ENCODE data around the gene ANP32E. TPM values are rescaled to one million over a fixed set of nuclear protein-coding genes. Genes with fewer than 3 reads are reported as not detected.

Gene ANP32E
- total and polyA plus RNA-seq, 2 of the 13 experiments (the other 11 are each of a cell fraction or from before 2014, with no cell fraction given), result 10.3 to 53.0 TPM

- ChIA-PET CTCF (ENCODE audit: low intra/inter-chr PET ratio, low total read pairs) (interaction anchor here (1.3 to 2.9 kb wide), 2 partner anchors 24 to 26 kb away, joined by 3 to 45 read pairs; partner anchors contain the start of gene CA14), POLR2A (interaction anchor here (2.3 kb wide), 2 partner anchors 24 to 26 kb away, joined by 16 to 24 read pairs; partner anchors contain the start of gene CA14)
- 84% methylated on average over 46 of the region's 46 CpGs for WGBS (ENCODE audit: low lambda C conversion rate)
- H3K79me2 ChIP-seq (ENCODE audit: insufficient read depth, low read length), result no peaks in the 10 kb centered on the region
- H3K36me3 ChIP-seq (replicated peaks in 1 of 2; ENCODE audit: control insufficient read depth in 1 of 2, insufficient read depth in 2 of 2, low read length in 2 of 2), result no peaks in the 10 kb centered on the region
- DNase-seq (ENCODE audit: low spot score) (no peak), ATAC-seq (peak; percentile 19; the same call in 1 of the 3 replicates), FAIRE-seq (no peak)
- peak within 1 kb of the TSS in 1 of 3 experiments; percentile 33; a peak in 1 of 6 replicates for H3K4me3 ChIP-seq (replicated peaks in 1 of 3; ENCODE audit: insufficient read depth in 1 of 3, low read depth in 2 of 3, low read length in 3 of 3)
- in situ Hi-C loops (cut with HindIII; ENCODE audit: extremely low pct_ligation_motif_present, low pct_unique_long_range_greater_than_20kb) (no loop called here), intact Hi-C loops (cut with micrococcal nuclease; ENCODE audit: unreplicated experiment) (loop anchor here (1.0 kb wide), 1 partner anchor 27 kb away; no protein-coding TSS in a partner anchor)
- peaks cover 0 to 4% of the 10 kb centered on the region in 2 experiments; a peak in 1 of 5 replicates for H3K27me3 ChIP-seq (ENCODE audit: control insufficient read depth in 1 of 2, insufficient read depth in 2 of 2, low read length in 2 of 2)
- H2AFZ ChIP-seq (ENCODE audit: low read length), result no peak within 1 kb of the TSS
- H3K9ac ChIP-seq (ENCODE audit: insufficient read depth, low read depth, low read length), result no peak within 1 kb of the TSS
- H3K27ac ChIP-seq (ENCODE audit: extremely low read length, insufficient read depth, low read length), result no peak within 1 kb of the TSS
- peaks cover 33% of the 10 kb centered on the region for H3K4me1 ChIP-seq (ENCODE audit: insufficient read depth, low read length)
- H4K20me1 ChIP-seq (ENCODE audit: insufficient read depth, low read length), result no peaks in the 10 kb centered on the region
- TF ChIP-seq TRAFD1 (CRISPR knock-in tag; IDR thresholded peaks at IDR 0.05; ENCODE audit: borderline replicate concordance) (no peak), SMAD3 (CRISPR knock-in tag; IDR thresholded peaks at IDR 0.05) (no peak), TBX2 (CRISPR knock-in tag; IDR thresholded peaks at IDR 0.05; ENCODE audit: borderline replicate concordance) (no peak), RAD51 (IDR thresholded peaks at IDR 0.05; ENCODE audit: borderline replicate concordance) (0 out of 2 replicates have a peak, but pooled peaks have one; percentile 4), BHLHE40 (IDR thresholded peaks at IDR 0.05; ENCODE audit: low read length) (peak; percentile 63), NFYC (CRISPR knock-in tag; IDR thresholded peaks at IDR 0.05) (peak; percentile 62), ZMYM2 (CRISPR knock-in tag; IDR thresholded peaks at IDR 0.05) (no peak), NFRKB (IDR thresholded peaks at IDR 0.05) (no peak), RFX5 (IDR thresholded peaks at IDR 0.05; ENCODE audit: low read depth, low read length) (peak; percentile 79), MBNL3 (CRISPR knock-in tag; conservative IDR thresholded peaks at IDR 0.05) (no peak), ZNF713 (CRISPR knock-in tag; IDR thresholded peaks at IDR 0.05) (no peak)
- TF ChIP-seq, protein P1, sequence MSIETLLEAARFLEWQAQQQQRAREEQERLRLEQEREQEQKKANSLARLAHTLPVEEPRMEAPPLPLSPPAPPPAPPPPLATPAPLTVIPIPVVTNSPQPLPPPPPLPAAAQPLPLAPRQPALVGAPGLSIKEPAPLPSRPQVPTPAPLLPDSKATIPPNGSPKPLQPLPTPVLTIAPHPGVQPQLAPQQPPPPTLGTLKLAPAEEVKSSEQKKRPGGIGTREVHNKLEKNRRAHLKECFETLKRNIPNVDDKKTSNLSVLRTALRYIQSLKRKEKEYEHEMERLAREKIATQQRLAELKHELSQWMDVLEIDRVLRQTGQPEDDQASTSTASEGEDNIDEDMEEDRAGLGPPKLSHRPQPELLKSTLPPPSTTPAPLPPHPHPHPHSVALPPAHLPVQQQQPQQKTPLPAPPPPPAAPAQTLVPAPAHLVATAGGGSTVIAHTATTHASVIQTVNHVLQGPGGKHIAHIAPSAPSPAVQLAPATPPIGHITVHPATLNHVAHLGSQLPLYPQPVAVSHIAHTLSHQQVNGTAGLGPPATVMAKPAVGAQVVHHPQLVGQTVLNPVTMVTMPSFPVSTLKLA (IDR thresholded peaks at IDR 0.05), result 0 out of 2 replicates have a peak, but pooled peaks have one; percentile 20
- no peaks in the 10 kb centered on the region for H3K9me3 ChIP-seq (ENCODE audit: low read length)
- H3K4me2 ChIP-seq (ENCODE audit: low read depth, low read length), result peak within 1 kb of the TSS; percentile 66
- BruUV-seq (replicated peaks), result no TSS peak
Measured at GRCh38 chr1:150281758-150282557, 46.0 kb upstream of the ANP32E start, which contains the start of gene CIART. Gene CIART, plus strand, starts transcription at chr1:150282554. Its CDS starts 714 bp downstream, at chr1:150283268.
